ENCODE measurements around the gene MRE11.
"Not testable (repeated sequence)": the region's sequence is repeated elsewhere in the genome, so short reads cannot be mapped to it uniquely, and the experiment has no call there.

MRE11 gene

GRCh38 chr11:94516725-94517124 lies 23.1 kb upstream of the MRE11 start:
- Mint-ChIP-seq H3K27ac (no peak overlapping the region), H3K36me3 (no peaks in the 10 kb centered on the region), H3K4me3 (no peak overlapping the region), H3K4me1 (peaks cover 9% of the 10 kb centered on the region), H3K9me3 (no peaks in the 10 kb centered on the region)
- ATAC-seq (no peak), DNase-seq (ENCODE audit: low spot score in 2 of 2) (no peak)

DNA sequence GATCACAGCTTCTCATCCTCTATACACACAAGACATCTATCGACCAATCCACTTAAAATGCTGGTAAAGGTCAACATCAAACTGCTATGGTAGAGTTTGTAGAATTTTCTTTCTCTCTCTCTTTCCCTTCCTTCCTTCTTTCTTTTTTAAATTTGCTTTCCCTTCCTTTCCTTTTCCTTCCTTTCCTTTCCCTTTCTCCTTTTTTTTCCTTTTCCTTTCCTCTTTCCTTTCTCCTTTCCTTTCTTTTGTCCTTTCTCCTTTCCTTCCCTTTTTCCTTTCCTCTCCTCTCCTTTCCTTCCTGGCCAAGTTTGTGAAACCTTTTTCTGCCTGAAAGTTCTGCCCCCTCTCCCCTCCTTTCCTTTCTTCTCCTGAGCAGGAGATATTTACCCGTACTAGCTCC lies 21.8 kb upstream of the MRE11 start:
- Mint-ChIP-seq H3K27ac (no peak overlapping the region), H3K9me3 (no peaks in the 10 kb centered on the region), H3K4me1 (peaks cover 10% of the 10 kb centered on the region), H3K4me3 (no peak overlapping the region), H3K36me3 (no peaks in the 10 kb centered on the region)
- ATAC-seq (no peak), DNase-seq (ENCODE audit: low spot score in 2 of 2) (no peak)

DNA sequence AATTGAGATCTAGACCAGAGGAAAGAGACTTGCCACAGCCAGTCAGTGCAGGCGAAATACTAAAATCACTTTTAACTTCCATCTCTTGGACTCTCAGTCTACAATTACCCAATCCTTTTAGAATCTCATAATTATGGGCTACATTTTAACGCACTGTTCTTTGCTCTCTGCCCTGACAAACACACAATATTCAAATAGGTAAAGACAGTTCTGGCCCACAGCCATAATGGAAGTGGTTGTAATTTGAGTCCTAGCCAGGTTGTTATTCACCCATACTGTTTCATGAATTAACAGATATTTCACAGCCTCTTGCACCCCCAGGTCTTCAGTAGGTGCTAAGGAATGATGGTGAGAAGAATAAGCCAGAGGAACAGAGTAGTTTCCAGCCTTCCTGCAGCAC lies 19.4 kb upstream of the MRE11 start:
- Mint-ChIP-seq H3K9me3 (no peaks in the 10 kb centered on the region), H3K4me1 (peaks cover 10% of the 10 kb centered on the region), H3K27ac (no peak overlapping the region), H3K36me3 (no peaks in the 10 kb centered on the region), H3K4me3 (peak overlapping the region; percentile 76)
- DNase-seq (ENCODE audit: low spot score in 2 of 2) (no peak), ATAC-seq (no peak)

DNA sequence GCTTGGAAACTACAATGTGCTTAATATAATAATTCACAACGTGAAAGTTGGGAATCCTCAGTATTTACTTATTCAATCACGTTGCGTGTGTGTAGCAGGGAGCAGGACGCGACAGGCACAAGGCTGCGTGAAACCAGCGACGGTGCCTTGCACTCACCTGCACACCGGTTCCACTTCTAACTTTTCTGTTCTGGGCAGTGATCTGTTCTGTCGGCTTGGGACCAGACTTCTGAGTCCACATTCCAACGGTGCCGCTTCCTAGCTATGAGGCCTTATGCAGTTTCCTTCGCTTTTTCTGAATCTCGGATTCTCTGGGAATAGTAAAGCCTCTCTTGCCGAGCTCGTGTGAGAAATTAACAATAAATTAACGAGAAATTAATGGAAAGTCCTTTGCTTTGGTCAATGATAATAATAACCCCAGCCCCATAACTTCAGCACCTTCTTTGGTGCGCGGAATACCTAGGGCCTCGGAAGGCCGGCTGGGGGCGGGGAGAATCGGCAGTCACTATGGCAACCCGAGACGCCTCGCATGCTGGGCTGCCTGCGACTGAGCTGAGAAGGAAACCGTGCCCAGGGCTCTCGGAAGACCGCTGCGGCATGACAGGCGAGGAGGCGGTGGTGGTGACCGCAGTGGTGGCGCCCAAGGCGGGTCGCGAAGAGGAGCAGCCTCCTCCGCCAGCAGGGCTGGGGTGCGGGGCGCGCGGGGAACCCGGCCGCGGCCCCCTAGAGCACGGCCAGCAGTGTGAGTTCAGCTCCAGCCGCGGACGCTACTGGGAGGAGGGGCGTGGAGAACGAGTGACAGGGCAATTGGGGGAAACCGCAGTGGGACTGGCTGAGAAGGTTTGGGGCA lies 18.5 kb upstream of the MRE11 start, which contains the start of gene C11orf97:
TSS of gene C11orf97 (plus strand) at position 530 of the 850 bp plus-strand sequence. CDS start at position 598, 68 bp downstream.
- peak; percentile 94 for ATAC-seq
- peaks cover 10% of the 10 kb centered on the region for H3K4me1 Mint-ChIP-seq
- H3K36me3 Mint-ChIP-seq: no peaks in the 10 kb centered on the region
- peak; percentile 21 to 76 for DNase-seq (ENCODE audit: low spot score in 2 of 2)
- H3K27ac Mint-ChIP-seq: peak within 1 kb of the TSS; percentile 54
- no peaks in the 10 kb centered on the region for H3K9me3 Mint-ChIP-seq
- H3K4me3 Mint-ChIP-seq: peak within 1 kb of the TSS; percentile 76

GRCh38 chr11:94507485-94507884 lies 13.8 kb upstream of the MRE11 start:
- peaks cover 9% of the 10 kb centered on the region for H3K4me1 Mint-ChIP-seq
- H3K4me3 Mint-ChIP-seq: no peak overlapping the region
- no peak for ATAC-seq
- no peak for DNase-seq (ENCODE audit: low spot score in 2 of 2)
- H3K36me3 Mint-ChIP-seq: peaks cover 6% of the 10 kb centered on the region
- H3K9me3 Mint-ChIP-seq: no peaks in the 10 kb centered on the region
- H3K27ac Mint-ChIP-seq: no peak overlapping the region

GRCh38 chr11:94506513-94506912 lies 12.9 kb upstream of the MRE11 start:
- not testable (repeated sequence) for H3K9me3 Mint-ChIP-seq; H3K4me3 Mint-ChIP-seq; H3K27ac Mint-ChIP-seq; H3K36me3 Mint-ChIP-seq; DNase-seq (ENCODE audit: low spot score in 2 of 2); H3K4me1 Mint-ChIP-seq; ATAC-seq

GRCh38 chr11:94504689-94505293 lies 11.1 kb upstream of the MRE11 start:
- ATAC-seq: peak; percentile 76
- DNase-seq (ENCODE audit: low spot score in 2 of 2): no peak
- Mint-ChIP-seq H3K4me1 (no peaks in the 10 kb centered on the region), H3K27ac (no peak overlapping the region), H3K4me3 (no peak overlapping the region), H3K36me3 (peaks cover 27% of the 10 kb centered on the region), H3K9me3 (no peaks in the 10 kb centered on the region)

DNA sequence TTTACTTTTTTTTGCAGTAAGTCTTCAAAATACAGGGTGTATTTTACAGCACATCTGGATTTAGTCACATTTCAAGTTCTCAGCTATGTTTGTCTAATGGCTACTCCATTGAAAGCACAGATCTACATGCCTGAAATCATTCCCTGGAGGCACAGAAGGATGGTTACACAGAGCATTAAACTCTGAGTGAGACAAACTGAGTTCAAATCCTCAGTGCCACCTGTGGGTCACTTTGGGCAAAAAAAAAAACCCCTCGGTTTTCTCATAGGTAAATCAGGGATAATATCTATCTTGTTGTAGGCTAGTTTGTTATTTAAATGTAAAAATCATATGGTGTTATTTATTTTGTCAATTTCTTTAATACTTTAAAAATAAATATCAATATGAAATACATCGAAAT lies 7.9 kb upstream of the MRE11 start:
- peaks cover 60% of the 10 kb centered on the region for H3K36me3 Mint-ChIP-seq
- no peak for DNase-seq (ENCODE audit: low spot score in 2 of 2)
- no peaks in the 10 kb centered on the region for H3K4me1 Mint-ChIP-seq
- H3K9me3 Mint-ChIP-seq: no peaks in the 10 kb centered on the region
- no peak overlapping the region for H3K4me3 Mint-ChIP-seq
- ATAC-seq: no peak
- no peak overlapping the region for H3K27ac Mint-ChIP-seq

- DNase-seq (ENCODE audit: low spot score in 2 of 2) (no peak), ATAC-seq (no peak)
- H3K4me3 Mint-ChIP-seq: no peak overlapping the region
- peaks cover 64% of the 10 kb centered on the region for H3K36me3 Mint-ChIP-seq
- H3K27ac Mint-ChIP-seq: peak overlapping the region; percentile 21
- H3K9me3 Mint-ChIP-seq: no peaks in the 10 kb centered on the region
- peaks cover 4% of the 10 kb centered on the region for H3K4me1 Mint-ChIP-seq
Measured at GRCh38 chr11:94500181-94500580, 6.5 kb upstream of the MRE11 start.

- ATAC-seq (peak; percentile 80), DNase-seq (ENCODE audit: low spot score in 2 of 2) (no peak)
- peak overlapping the region; percentile 94 for H3K4me3 Mint-ChIP-seq
- peaks cover 17% of the 10 kb centered on the region for H3K4me1 Mint-ChIP-seq
- H3K36me3 Mint-ChIP-seq: peaks cover 49% of the 10 kb centered on the region
- no peaks in the 10 kb centered on the region for H3K9me3 Mint-ChIP-seq
- H3K27ac Mint-ChIP-seq: peak overlapping the region; percentile 99
Measured at GRCh38 chr11:94494126-94494680, 559 bp upstream of the MRE11 start.

DNA sequence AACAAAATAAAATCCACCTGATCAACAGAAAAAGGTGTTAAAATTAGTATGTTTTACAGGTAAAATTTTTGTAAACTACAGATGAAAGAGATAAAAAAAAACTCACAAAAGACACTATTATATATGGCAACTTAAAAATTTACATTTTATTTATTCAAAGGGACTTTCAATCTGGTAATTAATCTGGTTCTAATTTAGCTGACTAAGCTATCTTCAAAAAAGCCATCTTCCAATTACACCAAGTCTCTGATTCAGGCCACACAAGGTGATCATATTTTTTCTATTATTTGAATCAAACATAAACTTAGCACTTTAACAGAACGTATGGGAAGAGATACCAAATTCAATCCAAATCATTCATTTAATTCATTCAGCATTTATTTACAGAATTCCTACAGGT lies 7.6 kb downstream of the MRE11 start:
- ATAC-seq (no peak), DNase-seq (ENCODE audit: low spot score in 2 of 2) (no peak)
- H3K4me1 Mint-ChIP-seq: peaks cover 6% of the 10 kb centered on the region
- no peak overlapping the region for H3K4me3 Mint-ChIP-seq
- no peaks in the 10 kb centered on the region for H3K9me3 Mint-ChIP-seq
- peaks cover 94% of the 10 kb centered on the region for H3K36me3 Mint-ChIP-seq
- H3K27ac Mint-ChIP-seq: no peak overlapping the region

DNA sequence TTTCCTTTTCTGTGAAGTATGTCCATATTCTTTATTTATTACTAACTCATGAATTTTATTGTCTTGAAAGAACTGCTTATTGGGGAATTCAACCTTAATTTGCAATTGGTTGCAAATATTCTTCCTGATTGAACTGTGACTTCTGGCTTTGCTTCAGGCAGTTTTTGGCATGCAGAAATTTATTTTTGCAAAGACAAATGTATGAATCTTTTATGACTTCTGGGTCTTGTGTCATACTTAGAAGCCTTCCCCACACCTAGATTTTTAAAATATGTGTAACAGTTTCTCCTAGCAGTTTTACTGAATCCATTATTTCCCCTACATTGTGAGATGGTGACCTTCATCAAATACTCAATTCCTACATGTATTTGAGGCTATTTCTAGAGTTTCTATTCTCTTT lies 12.3 kb downstream of the MRE11 start:
- DNase-seq (ENCODE audit: low spot score in 2 of 2) (no peak), ATAC-seq (no peak)
- Mint-ChIP-seq H3K9me3 (no peaks in the 10 kb centered on the region), H3K36me3 (peaks cover 97% of the 10 kb centered on the region), H3K27ac (no peak overlapping the region), H3K4me1 (peaks cover under 1% of the 10 kb centered on the region), H3K4me3 (no peak overlapping the region)

DNA sequence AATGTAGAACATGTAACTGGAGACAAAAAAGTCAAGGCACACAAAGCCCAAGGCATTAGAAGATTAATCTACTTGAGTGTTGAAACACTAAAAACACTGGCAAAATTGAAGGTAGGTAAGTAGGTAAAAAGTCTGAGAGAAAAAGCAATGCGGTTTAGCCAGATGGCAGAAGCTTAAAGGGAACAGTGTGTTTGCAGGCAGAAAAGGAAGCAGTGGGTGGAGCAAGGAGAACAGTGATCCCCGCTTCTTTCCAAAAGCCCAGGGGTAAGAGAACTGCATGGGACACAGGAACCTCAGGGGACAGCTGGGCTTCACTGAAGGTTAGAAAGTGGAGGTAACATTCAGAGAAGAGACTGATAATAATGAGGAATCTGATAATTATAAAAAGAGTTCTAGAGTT lies 16.0 kb downstream of the MRE11 start:
- Mint-ChIP-seq H3K27ac (no peak overlapping the region), H3K4me1 (peaks cover 12% of the 10 kb centered on the region), H3K36me3 (peaks cover 84% of the 10 kb centered on the region), H3K4me3 (no peak overlapping the region), H3K9me3 (no peaks in the 10 kb centered on the region)
- ATAC-seq: no peak
- no peak for DNase-seq (ENCODE audit: low spot score in 2 of 2)

DNA sequence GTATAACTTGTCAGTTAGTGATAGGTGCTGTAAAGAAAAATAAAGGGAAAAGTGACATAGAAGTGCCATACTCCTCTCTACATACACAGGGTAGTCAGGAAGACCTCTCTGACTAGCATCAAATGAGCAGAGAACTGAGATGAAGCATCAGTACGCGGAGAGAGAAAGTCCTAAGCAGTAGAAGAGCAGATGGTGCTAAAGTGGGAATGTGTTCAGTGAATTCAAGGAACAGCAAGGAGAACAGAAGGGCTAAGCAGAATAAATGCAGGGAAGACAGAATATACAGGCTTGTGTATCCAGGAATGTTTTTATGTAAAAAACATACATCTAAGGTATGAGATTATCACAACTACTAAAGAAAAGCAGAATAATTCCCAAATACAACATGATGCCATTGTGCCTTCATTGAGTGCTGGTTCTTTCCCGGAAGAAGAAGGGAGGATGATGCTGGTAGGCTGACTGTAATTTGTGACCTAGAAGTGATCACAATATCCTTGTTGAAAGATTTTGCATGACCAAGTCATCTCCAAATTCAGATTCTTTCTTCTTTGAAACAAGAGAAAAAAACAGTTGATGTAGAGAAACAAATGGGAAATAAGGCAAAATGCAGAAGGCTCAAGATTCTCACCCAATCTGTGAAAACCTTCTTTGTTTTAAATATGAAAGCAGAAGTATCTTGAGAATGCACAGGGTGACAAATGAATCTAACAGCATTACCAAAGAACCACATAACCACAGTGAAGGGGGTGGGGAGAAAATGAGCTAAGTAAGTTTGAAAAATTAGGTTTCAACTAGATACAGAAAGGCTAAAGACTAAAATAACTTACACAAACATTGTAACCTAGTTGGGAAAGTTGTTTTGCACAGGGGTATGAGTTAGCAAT lies 20.5 kb downstream of the MRE11 start:
- ATAC-seq (peak; percentile 91), DNase-seq (ENCODE audit: low spot score in 2 of 2) (no peak)
- no peaks in the 10 kb centered on the region for H3K9me3 Mint-ChIP-seq
- peaks cover 17% of the 10 kb centered on the region for H3K4me1 Mint-ChIP-seq
- peak overlapping the region; percentile 2 for H3K4me3 Mint-ChIP-seq
- no peak overlapping the region for H3K27ac Mint-ChIP-seq
- peaks cover 73% of the 10 kb centered on the region for H3K36me3 Mint-ChIP-seq

GRCh38 chr11:94469416-94469815 lies 24.2 kb downstream of the MRE11 start:
- ATAC-seq (peak; percentile 92), DNase-seq (ENCODE audit: low spot score in 2 of 2) (no peak)
- Mint-ChIP-seq H3K4me1 (peaks cover 17% of the 10 kb centered on the region), H3K36me3 (peaks cover 65% of the 10 kb centered on the region), H3K9me3 (no peaks in the 10 kb centered on the region), H3K4me3 (no peak overlapping the region), H3K27ac (peak overlapping the region; percentile 70)
